NCI-H2107 treated with DMSO at 0.1 percent for 48 hours (cell line): ENCODE data around the gene CEND1.

Experiments used
- DNase-seq: peaks from one replicate; lab custom pipeline; 2025; ENCODE audit not compliant: unreplicated experiment; lab: John Stamatoyannopoulos, UW

The CEND1 gene

GRCh38 chr11:779955-780532 lies 9.8 kb downstream of the CEND1 start:
- no peak for DNase-seq

DNA sequence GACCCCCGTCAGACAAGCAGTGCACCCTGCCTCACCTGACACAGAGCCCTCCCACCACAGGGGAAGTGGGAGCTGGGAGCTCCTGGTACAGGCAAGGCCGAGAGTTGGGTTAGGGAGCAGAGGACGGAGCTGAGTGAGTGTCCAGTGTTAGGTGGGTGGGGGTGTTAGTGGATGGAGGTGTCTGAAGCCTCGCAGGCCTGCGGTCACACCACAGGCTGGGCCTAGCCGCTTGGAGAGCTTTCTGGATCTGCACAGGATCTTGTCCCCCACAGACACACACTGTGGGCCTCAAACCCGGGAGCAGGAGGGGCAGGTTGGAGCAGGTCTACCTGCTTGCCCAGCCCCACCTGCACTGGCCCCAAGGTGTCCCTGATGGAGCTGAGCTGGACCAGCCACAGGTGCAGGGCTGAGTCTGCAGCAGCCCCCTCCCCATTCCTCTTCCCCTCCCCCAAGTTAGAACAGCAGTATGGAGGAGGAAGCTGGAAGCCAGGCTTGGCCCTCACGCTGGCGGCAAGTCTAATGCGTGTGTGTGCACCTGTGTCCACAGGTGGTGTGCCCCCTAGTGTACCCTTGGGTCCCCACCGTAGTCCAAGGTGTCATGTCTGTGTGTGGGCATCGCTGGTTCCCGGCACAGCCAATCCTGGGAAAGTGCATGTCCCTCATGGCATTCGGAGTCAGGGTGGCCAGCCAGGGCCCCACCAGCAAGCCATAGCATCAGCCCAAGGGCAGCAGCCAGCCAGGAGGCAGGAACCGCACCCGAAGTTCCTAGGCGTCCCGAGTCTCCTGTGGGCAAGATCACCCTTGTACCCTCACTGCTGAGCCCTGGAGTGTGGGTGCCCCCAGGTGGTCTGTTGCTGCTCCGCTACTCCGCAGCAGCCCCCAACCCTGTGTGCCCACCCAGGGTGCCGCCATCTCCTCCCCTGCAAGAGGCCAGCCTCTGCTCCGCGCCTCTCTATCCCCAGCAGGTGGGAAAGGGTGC lies 10.6 kb downstream of the CEND1 start:
- DNase-seq, result no peak

DNA sequence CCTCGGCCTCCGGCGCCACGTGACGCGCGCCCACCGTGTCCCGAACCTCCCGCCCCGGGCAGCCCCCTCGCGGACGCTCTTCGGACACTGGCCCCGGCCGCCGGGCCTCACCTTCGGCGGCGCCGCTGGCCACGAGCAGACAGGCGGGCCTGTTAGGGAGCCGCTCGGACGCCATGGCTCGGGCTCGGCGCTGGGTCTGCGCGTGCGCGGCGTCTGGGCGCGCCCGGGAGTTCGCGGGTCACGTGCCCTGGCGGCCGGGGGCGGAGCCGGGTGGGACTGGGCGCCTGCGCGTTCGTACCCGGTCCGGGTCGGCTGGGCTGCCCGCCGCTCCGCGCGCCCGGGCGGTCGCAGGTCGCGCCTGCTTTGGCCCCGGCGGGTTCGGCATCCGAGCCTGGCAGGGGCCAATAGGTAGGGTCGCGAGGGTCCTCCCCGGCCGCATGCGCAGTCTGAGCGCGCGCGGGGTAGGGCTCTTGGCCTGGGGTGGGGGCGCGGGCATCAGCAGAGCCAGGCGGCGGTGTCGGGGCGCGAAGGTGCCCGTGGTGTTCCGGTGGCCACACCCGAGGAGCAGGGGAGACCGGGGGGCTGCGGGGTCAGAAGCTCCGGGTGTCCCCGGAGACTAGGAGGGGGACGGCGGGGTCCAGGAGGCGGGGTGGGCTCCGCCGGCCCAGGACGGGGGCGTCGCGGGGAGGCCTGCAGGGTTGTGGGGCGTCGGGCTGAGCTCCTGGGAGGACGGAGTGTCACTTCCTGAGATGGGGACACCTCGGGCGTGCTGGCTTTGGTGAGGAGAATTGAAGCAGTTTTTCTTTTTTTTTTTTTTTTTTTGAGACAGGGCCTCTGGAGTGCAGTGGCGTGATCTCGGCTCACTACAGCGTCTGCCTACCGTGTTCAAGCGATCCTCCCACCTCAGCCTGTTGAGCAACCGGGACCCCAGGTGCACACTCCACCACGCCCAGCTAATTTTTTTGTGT lies 12.3 kb downstream of the CEND1 start, which contains the start of gene GATD1:
GATD1 (minus strand) TSS at position 200 of the 968 bp plus-strand sequence; CDS start at position 175, 25 bp downstream.
- peak; percentile 44 for DNase-seq

DNA sequence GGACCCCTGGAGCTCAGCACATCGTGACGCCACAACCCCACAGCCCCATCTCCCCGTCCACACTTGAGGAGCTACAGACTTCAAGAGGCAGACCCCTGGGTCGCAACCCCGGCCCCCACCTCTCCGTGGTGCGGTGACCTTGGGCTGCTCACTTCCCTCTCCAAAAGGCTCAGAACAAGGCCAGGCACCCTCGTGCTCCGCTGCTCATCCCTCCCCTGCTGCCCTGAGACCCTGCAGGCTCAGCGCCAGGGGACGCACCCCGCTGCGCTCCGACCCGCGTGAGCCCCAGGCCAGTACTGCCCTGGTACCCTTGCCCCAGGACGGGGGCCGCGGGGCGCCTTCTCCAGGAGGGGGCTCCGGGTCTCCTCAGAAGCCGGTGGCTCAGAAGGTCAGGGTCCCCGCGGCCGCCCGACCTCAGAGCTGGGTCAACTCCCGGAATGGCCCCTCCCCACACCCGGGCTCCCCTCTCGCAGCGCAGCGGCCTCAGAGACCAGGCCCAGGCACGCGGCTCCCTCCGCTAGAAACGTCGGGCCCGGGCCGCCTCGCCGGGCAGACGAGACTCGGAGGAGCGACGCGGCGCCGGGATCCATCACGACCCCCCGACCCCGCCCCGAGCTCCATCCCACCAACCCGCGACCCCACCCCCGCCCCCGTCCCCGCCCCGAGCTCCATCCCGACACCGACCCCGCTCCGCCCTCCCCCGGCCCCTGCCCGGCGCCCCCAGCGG lies 13.2 kb downstream of the CEND1 start:
- DNase-seq, result no peak

GRCh38 chr11:776263-776560 lies 13.7 kb downstream of the CEND1 start:
- no peak for DNase-seq

- no peak for DNase-seq
Observed at GRCh38 chr11:774873-775592, 14.9 kb downstream of the CEND1 start.

DNA sequence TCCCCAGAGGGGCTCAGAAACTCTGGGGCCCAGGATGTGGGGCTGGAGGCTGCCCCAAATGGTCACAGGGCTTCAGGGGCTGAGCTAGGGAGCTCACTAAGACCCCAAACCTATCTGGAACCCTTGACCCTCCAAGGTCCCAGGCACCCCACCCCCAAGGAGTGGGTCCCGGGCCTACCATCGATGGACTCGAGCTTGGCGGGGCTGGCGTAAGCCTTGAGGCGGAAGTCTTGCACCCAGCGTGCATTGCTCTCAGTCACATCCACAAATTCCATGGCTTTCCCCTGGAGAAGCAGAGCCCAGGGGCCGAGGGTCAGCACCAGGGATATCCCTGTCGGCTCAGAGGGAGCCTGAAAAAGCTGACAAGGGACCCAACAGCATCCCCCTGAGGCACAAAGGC lies 16.1 kb downstream of the CEND1 start:
- DNase-seq, result no peak

- DNase-seq, result no peak
Observed at GRCh38 chr11:773425-773824, 16.5 kb downstream of the CEND1 start.

DNA sequence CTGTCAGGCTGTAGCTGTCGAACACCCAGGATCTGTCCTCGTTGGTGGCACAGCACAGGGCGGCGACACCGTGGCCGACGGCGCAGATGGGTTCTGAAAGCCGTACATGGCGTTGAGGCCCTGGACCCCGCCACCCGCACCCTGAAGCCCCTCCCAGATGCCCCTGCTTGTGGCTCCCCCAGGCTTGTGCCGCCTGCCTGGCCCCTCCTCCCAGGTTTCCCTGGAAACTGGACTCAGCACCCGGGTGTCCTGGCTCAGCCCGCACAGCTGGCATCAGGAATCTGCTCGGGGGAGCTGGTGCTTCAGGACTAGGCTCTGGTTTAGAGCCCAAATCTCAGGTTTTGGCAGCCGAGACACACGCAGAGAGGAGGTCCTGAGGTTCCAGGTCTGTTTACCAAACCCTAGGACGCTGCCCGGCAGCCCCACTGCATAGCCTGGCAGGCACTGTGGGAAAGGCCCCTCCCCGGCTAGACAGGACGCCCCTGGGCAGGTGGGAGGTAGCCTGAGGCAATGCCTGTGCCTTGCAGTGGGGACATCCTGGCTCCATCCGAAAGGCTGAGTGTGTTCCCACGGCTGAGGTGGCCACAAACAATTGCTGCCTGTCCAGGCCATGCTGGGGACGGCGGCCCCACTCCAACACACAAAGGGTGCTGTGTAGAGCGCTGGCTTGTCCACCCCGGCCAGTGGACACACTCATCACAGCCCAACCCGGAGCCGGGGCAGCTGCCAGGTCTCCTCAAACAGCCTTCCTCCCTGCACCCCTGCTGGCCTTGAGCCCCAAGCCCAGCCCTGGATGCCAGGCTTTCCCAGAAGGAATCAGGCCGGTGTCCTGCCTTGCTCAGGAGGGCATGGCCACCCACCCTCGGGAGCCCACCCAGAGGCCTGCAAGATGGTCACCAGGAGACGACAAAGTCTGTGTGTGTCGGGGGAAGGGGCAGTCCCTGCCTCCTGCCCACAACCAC lies 17.2 kb downstream of the CEND1 start:
- DNase-seq, result no peak

DNA sequence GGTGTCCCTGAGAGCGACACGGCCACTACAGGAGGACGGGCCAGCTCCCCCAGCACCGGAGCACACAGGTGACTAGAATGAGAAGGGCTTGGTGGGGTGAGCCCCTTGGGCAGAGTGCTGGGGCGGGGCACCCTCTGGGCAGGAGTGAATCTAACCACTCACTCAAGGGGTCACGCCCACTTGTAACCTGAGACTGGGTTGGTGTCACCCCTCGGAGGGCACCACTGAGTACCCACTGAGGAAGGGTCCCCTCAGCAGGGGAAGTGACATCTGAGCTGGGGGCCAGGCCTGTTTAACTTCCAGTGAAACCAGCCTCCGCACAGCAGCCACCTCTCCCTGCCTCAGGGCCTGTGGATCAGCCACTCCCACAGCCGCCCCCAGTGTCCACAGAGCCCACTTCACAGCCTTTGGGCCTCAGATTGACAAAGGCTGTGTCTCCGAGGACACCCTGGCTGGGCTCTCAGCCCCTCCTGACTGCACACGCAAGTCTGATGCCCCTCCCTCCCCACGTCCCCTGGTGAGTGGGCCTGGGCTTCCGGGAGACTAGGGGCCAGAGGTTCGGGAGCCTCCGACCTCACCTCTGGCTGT lies 18.2 kb downstream of the CEND1 start:
- DNase-seq, result no peak

GRCh38 chr11:770642-771616 lies 19.0 kb downstream of the CEND1 start:
- DNase-seq, result no peak

DNA sequence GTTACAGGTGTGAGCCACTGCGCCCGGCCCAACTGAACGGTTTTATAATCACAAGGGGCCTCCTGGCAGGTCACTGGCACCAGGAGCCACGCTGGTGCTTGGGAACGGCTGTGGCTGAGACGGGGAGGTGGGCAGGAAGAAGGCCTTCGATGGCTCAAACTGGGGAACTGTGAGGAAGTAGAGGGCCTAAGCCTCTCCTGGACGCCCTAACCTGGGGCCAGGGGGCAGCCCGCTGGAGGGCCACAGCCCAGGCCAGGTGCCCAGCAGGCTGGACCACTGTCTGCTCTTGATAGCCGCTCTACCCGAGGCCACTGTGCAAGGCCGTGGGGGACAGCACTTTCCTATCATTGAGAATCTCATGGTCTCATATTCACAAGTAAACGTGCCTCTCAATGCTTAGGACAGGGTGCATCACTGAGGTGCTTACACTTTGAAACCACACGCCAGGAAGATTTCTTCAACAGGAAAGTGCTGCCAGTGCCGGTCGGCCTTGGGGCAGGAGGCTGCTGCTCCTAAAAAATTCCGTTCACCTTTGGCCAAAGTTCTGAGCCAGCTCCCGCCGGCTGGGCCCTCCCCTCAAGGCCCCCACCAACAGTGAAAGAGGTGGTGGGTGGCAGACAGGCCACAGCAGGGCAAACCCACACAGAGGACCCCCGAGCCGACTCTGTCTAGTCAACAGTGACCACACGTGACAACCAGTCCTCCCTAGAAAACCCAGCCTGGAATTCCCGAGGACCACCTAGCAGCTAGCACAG lies 19.8 kb downstream of the CEND1 start:
- no peak for DNase-seq

DNA sequence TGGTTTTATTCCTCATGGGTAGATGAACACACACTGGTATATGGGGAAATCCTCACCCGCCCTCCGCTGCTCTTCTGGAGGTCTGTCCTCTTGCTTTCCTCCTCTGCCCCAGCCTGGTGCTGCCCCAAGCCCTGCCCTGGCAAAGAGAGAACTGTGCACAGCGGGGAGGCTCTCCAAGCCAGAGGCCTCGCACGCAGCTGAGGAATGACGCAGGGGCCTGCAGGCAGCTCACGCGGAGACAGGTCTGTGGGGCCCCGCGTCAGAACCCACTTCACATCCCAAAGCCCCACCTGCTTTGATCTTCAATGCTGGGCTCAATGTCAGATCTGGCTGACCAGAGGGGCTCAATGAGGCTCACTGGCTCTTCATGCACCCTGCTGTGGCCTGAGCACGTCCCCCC lies 22.7 kb downstream of the CEND1 start:
- no peak for DNase-seq

DNA sequence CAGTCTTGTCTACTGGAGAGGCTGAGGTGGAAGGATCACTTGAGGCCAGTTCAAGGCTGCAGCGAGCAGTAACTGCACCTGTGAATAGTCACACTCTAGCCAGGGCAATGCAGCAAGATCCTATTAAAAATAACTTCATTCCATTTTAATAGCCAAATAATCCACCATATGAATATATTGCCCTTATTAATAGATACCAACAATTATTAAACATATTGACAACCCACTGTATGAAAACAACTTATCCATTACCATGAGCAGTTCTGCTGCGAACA lies 23.0 kb downstream of the CEND1 start:
- DNase-seq, result no peak

DNA sequence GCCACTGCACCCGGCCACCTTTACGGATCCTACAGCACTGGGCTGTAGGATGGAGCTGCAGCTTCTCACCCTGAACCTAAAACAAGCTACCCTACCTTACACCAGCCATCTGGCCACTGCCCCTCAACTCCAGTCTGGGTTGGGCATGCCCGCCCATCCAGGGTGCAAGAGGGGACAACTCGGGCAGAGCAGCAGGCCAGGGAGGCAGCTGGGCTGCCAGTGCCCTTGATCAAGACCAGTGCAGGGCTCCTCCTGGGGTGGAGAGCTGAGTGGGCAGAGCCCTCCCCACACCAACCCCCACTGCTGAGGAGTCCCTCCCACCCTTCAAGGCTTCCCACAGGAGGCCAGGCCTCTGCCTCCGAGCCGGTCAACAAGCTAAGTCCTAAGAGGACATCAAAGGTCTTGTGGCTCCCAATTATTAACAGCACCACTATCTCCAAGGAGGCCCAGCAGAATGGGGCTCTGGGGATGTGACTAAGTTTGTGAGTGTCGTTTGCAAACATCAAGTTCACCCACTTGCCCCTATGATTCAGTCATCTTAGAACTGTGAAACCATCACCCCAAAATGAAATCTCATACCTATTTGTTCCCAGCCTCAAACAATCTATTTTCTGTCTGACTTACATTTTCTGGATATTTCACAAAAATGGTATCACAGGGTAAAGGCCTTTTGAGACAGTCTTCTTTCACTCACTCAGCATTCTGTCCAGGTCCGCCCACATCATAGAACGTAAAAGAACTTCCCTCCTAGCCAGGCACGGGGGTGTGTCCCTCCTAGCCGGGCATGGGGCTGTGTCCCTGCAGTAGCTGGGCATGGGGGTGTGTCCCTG lies 23.6 kb downstream of the CEND1 start:
- no peak for DNase-seq

- no peak for DNase-seq
Observed at GRCh38 chr11:765802-766091, 24.1 kb downstream of the CEND1 start.
